HepG2 (cell line): ENCODE results near the gene CST3. TPM values are rescaled to one million over a fixed set of nuclear protein-coding genes. Genes with fewer than 3 reads are reported as not detected.

Experiments used
- ASH2L ChIP-seq: fragments of 300-600, 200-600 bp; sonication (generic); IDR thresholded peaks from 2 replicates; pipeline ENCODE4 v1.7.0; 2017; ENCODE audit warnings: low read depth, mild to moderate bottlenecking, moderate library complexity, mixed read lengths, low read length; ENCODE audit not compliant: insufficient read length
- FOSL1 ChIP-seq: sonication (generic); formaldehyde crosslinking; IDR thresholded peaks from 2 replicates; pipeline ENCODE4 v1.9.0; 2021; ENCODE audit warnings: missing genetic modification reagents, borderline replicate concordance
- HMGA1 ChIP-seq: sonication (generic); formaldehyde crosslinking; conservative IDR thresholded peaks from 2 replicates; pipeline ENCODE4 v1.4.0; 2020; ENCODE audit warnings: missing genetic modification reagents
- HOXA3 ChIP-seq: sonication (generic); formaldehyde crosslinking; IDR thresholded peaks from 2 replicates; pipeline ENCODE4 v1.5.0; 2020; ENCODE audit warnings: missing genetic modification reagents
- IRX3 ChIP-seq: sonication (generic); formaldehyde crosslinking; IDR thresholded peaks from 2 replicates; pipeline ENCODE4 v1.8.1; 2023; ENCODE audit warnings: mild to moderate bottlenecking, low read depth, missing genetic modification reagents, borderline replicate concordance
- KDM2A ChIP-seq: sonication (generic); formaldehyde crosslinking; IDR thresholded peaks from 2 replicates; pipeline ENCODE4 v1.4.0; 2020; ENCODE audit warnings: low read depth, missing genetic modification reagents, borderline replicate concordance
- NFATC3 ChIP-seq: sonication (generic); formaldehyde crosslinking; IDR thresholded peaks from 2 replicates; pipeline ENCODE4 v1.5.1; 2020; ENCODE audit warnings: mild to moderate bottlenecking, missing genetic modification reagents
- NFYB ChIP-seq: sonication (generic); formaldehyde crosslinking; IDR thresholded peaks from 2 replicates; pipeline ENCODE4 v1.4.0; 2020; ENCODE audit warnings: missing genetic modification reagents
- NRL ChIP-seq: sonication (generic); formaldehyde crosslinking; IDR thresholded peaks from 2 replicates; pipeline ENCODE4 v1.5.0; 2020; ENCODE audit warnings: missing genetic modification reagents, mild to moderate bottlenecking, moderate library complexity, borderline replicate concordance
- SKI ChIP-seq: fragments of 450-650 bp; IDR thresholded peaks from one replicate; pipeline ENCODE4 v1.6.1; 2018; ENCODE audit warnings: mild to moderate bottlenecking; ENCODE audit not compliant: partially characterized antibody
- SYNCRIP ChIP-seq: fragments of 200-400 bp; formaldehyde crosslinking; IDR thresholded peaks from 2 replicates; pipeline ENCODE4 v1.6.1; 2018; ENCODE audit warnings: mild to moderate bottlenecking, low read depth, low read length; ENCODE audit not compliant: insufficient read depth
- TBX3 ChIP-seq: fragments of 450-650 bp; IDR thresholded peaks from 2 replicates; pipeline ENCODE4 v1.6.1; 2017; ENCODE audit warnings: antibody characterized with exemption, mild to moderate bottlenecking, inconsistent platforms, borderline replicate concordance
- TEAD3 ChIP-seq: optimal IDR thresholded peaks from 2 replicates; pipeline ENCODE3; 2016; ENCODE audit warnings: borderline replicate concordance
- ZBTB20 ChIP-seq: sonication (generic); formaldehyde crosslinking; IDR thresholded peaks from 2 replicates; pipeline ENCODE4 v1.8.1; 2023; ENCODE audit warnings: missing genetic modification reagents, low read depth, mild to moderate bottlenecking, borderline replicate concordance
- ZFP41 ChIP-seq: sonication (generic); formaldehyde crosslinking; IDR thresholded peaks from 2 replicates; pipeline ENCODE4 v1.4.0; 2020; ENCODE audit warnings: mild to moderate bottlenecking, missing genetic modification reagents, borderline replicate concordance
- ZFY ChIP-seq: sonication (generic); formaldehyde crosslinking; IDR thresholded peaks from 2 replicates; pipeline ENCODE4 v1.4.0; 2020; ENCODE audit warnings: missing genetic modification reagents
- ZNF260 ChIP-seq: sonication (generic); formaldehyde crosslinking; IDR thresholded peaks from 2 replicates; pipeline ENCODE4 v1.4.0; 2020; ENCODE audit warnings: missing genetic modification reagents, low read depth, mild to moderate bottlenecking, borderline replicate concordance
- ZNF331 ChIP-seq: sonication (generic); formaldehyde crosslinking; IDR thresholded peaks from 2 replicates; pipeline ENCODE4 v1.4.0; 2020; ENCODE audit warnings: missing genetic modification reagents
- ZNF451 ChIP-seq: sonication (generic); formaldehyde crosslinking; IDR thresholded peaks from 2 replicates; pipeline ENCODE4 v1.5.0; 2020; ENCODE audit warnings: mild to moderate bottlenecking, missing genetic modification reagents
- ZNF607 ChIP-seq: sonication (generic); formaldehyde crosslinking; IDR thresholded peaks from 2 replicates; pipeline ENCODE4 v1.5.1; 2020; ENCODE audit warnings: missing genetic modification reagents, mild to moderate bottlenecking, borderline replicate concordance
- ZNF850 ChIP-seq: sonication (generic); formaldehyde crosslinking; conservative IDR thresholded peaks from 2 replicates; pipeline ENCODE4 v1.9.0; 2021; ENCODE audit warnings: mild to moderate bottlenecking, missing genetic modification reagents
- ZNF883 ChIP-seq: sonication (generic); formaldehyde crosslinking; IDR thresholded peaks from 2 replicates; pipeline ENCODE4 v1.5.1; 2020; ENCODE audit warnings: mild to moderate bottlenecking, missing genetic modification reagents; ENCODE audit errors: not compliant biosample characterization
- polyA plus RNA-seq, 8 experiments: library from polyadenylated mRNA; depleted of rRNA in 3 of 8; stranded (reverse) in 7 of 8; unstranded in 1 of 8; fragments of >200 nt; fragmentation: Illumina TruSeq in 4 of 8; extraction: Trizol in 4 of 8; gene quantifications; 2 replicates each; pipeline versions ENCODE4 v1.2.1 to v1.2.3, GENCODE V29; 2011 to 2016; ENCODE audit warnings: low read depth in 4 of 8, missing spikeins in 1 of 8, mixed read lengths in 1 of 8; ENCODE audit not compliant: insufficient read depth in 1 of 8
- total RNA-seq, 5 experiments: library from RNA; depleted of rRNA; stranded (reverse); fragments of >200 nt; fragmentation: Illumina TruSeq; extraction: Trizol; gene quantifications; 2 replicates each; pipeline ENCODE4 v1.2.3, GENCODE V29; 2016; ENCODE audit warnings: low read depth in 1 of 5
- TF ChIP-seq, protein P1 (sequence below): sonication (generic); formaldehyde crosslinking; IDR thresholded peaks from 2 replicates; pipeline ENCODE4 v1.4.0; 2020; ENCODE audit warnings: missing genetic modification reagents, mild to moderate bottlenecking, borderline replicate concordance
- TF ChIP-seq, protein P2 (sequence below): sonication (generic); formaldehyde crosslinking; IDR thresholded peaks from 2 replicates; pipeline ENCODE4 v1.5.1; 2020; ENCODE audit warnings: mild to moderate bottlenecking, missing genetic modification reagents, moderate library complexity
- TF ChIP-seq, protein P3 (sequence below): IDR thresholded peaks from 2 replicates; pipeline ENCODE4 v1.6.1; 2016; ENCODE audit warnings: low read depth, borderline replicate concordance

CST3 gene
- total and polyA plus RNA-seq, 2 of the 13 experiments (the other 11 are each of a cell fraction or from before 2014, with no cell fraction given), result 690 to 1,005 TPM

DNA sequence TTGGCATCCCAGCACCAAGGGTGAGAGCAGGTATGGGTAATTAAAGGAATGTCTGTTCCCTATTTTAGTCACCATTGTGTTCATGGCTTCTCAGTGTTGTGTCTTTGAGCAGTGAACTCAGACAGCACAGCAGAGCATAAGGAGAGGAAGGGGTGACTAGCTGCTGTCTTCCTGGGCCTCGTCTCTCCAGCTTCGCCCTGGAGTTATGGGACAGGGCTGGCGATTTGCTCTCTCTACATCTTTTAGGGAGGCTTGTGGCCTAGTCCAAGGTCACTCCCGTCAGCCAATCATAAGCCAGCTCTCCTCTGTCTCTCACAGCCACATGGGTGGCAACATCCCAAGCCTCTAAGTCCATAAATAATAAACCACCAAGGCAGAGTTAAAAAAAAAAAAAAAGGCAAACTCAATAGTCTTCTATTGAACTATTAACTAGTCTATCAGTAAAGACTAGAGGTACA lies 7.3 kb downstream of the CST3 start (continued):
- no peak for TF ChIP-seq HMGA1
- no peak for TF ChIP-seq ZFY (CRISPR knock-in tag)
- no peak for TF ChIP-seq ZNF850 (CRISPR knock-in tag)
- TF ChIP-seq TEAD3 (CRISPR knock-in tag), result peak; percentile 1
- TF ChIP-seq ZNF451 (CRISPR knock-in tag), result no peak
- no peak for TF ChIP-seq FOSL1 (CRISPR knock-in tag)
- no peak for TF ChIP-seq ZNF607 (CRISPR knock-in tag)
- TF ChIP-seq NRL (CRISPR knock-in tag), result no peak; the same call in 1 of the 2 replicates
- TF ChIP-seq ZNF883 (CRISPR knock-in tag), result no peak
- TF ChIP-seq KDM2A (CRISPR knock-in tag), result peak; percentile 15; the same call in 1 of the 2 replicates
- no peak for TF ChIP-seq ZNF260 (CRISPR knock-in tag)
- no peak for TF ChIP-seq ASH2L
- TF ChIP-seq, protein P1, sequence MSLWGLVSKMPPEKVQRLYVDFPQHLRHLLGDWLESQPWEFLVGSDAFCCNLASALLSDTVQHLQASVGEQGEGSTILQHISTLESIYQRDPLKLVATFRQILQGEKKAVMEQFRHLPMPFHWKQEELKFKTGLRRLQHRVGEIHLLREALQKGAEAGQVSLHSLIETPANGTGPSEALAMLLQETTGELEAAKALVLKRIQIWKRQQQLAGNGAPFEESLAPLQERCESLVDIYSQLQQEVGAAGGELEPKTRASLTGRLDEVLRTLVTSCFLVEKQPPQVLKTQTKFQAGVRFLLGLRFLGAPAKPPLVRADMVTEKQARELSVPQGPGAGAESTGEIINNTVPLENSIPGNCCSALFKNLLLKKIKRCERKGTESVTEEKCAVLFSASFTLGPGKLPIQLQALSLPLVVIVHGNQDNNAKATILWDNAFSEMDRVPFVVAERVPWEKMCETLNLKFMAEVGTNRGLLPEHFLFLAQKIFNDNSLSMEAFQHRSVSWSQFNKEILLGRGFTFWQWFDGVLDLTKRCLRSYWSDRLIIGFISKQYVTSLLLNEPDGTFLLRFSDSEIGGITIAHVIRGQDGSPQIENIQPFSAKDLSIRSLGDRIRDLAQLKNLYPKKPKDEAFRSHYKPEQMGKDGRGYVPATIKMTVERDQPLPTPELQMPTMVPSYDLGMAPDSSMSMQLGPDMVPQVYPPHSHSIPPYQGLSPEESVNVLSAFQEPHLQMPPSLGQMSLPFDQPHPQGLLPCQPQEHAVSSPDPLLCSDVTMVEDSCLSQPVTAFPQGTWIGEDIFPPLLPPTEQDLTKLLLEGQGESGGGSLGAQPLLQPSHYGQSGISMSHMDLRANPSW (CRISPR knock-in tag), result no peak
- TF ChIP-seq NFYB, result 0 out of 2 replicates have a peak, but pooled peaks have one; percentile 18
- no peak for TF ChIP-seq ZFP41 (CRISPR knock-in tag)
- no peak for TF ChIP-seq SYNCRIP
- TF ChIP-seq, protein P2, sequence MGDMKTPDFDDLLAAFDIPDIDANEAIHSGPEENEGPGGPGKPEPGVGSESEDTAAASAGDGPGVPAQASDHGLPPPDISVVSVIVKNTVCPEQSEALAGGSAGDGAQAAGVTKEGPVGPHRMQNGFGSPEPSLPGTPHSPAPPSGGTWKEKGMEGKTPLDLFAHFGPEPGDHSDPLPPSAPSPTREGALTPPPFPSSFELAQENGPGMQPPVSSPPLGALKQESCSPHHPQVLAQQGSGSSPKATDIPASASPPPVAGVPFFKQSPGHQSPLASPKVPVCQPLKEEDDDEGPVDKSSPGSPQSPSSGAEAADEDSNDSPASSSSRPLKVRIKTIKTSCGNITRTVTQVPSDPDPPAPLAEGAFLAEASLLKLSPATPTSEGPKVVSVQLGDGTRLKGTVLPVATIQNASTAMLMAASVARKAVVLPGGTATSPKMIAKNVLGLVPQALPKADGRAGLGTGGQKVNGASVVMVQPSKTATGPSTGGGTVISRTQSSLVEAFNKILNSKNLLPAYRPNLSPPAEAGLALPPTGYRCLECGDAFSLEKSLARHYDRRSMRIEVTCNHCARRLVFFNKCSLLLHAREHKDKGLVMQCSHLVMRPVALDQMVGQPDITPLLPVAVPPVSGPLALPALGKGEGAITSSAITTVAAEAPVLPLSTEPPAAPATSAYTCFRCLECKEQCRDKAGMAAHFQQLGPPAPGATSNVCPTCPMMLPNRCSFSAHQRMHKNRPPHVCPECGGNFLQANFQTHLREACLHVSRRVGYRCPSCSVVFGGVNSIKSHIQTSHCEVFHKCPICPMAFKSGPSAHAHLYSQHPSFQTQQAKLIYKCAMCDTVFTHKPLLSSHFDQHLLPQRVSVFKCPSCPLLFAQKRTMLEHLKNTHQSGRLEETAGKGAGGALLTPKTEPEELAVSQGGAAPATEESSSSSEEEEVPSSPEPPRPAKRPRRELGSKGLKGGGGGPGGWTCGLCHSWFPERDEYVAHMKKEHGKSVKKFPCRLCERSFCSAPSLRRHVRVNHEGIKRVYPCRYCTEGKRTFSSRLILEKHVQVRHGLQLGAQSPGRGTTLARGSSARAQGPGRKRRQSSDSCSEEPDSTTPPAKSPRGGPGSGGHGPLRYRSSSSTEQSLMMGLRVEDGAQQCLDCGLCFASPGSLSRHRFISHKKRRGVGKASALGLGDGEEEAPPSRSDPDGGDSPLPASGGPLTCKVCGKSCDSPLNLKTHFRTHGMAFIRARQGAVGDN, result peak; percentile 58
- no peak for TF ChIP-seq TBX3
- no peak for TF ChIP-seq SKI
- TF ChIP-seq, protein P3, sequence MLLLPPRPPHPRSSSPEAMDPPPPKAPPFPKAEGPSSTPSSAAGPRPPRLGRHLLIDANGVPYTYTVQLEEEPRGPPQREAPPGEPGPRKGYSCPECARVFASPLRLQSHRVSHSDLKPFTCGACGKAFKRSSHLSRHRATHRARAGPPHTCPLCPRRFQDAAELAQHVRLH, result no peak
- no peak for TF ChIP-seq ZNF331 (CRISPR knock-in tag)
- no peak for TF ChIP-seq ZBTB20 (CRISPR knock-in tag)
- no peak for TF ChIP-seq IRX3 (CRISPR knock-in tag)
- peak; percentile 4; the same call in 1 of the 2 replicates for TF ChIP-seq HOXA3 (CRISPR knock-in tag)
- no peak for TF ChIP-seq NFATC3
